Measurements from ENCODE around the gene ARHGAP31.
"Not testable (repeated sequence)": the region's sequence is repeated elsewhere in the genome, so short reads cannot be mapped to it uniquely, and the experiment has no call there.

ARHGAP31 gene

DNA sequence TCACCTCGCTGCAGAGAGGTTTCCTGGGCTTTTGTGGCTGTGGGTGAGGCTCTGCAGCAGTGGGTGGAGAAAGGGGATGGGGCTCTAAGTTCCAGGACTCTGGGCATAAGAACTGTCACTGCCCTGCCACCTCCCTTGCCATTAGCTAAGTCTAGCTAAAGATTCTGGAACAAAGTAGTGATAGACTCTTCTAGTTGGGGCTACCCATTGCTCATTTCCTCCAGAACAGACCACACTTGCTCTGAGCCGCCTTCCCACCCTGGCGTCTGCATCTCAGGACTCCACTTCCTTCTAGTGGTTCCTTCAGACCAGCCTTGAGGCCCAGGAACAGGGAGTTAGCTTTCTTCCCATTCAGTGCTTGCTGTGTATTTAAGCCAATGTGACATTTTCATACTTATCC, 7.5 kb downstream of the ARHGAP31 start:
- DNase-seq (ENCODE audit: low read depth): no peak
- TF ChIP-seq, protein P1, sequence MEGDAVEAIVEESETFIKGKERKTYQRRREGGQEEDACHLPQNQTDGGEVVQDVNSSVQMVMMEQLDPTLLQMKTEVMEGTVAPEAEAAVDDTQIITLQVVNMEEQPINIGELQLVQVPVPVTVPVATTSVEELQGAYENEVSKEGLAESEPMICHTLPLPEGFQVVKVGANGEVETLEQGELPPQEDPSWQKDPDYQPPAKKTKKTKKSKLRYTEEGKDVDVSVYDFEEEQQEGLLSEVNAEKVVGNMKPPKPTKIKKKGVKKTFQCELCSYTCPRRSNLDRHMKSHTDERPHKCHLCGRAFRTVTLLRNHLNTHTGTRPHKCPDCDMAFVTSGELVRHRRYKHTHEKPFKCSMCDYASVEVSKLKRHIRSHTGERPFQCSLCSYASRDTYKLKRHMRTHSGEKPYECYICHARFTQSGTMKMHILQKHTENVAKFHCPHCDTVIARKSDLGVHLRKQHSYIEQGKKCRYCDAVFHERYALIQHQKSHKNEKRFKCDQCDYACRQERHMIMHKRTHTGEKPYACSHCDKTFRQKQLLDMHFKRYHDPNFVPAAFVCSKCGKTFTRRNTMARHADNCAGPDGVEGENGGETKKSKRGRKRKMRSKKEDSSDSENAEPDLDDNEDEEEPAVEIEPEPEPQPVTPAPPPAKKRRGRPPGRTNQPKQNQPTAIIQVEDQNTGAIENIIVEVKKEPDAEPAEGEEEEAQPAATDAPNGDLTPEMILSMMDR (conservative IDR thresholded peaks at IDR 0.05; ENCODE audit: control insufficient read depth, insufficient read depth, low read depth, low read length): no peak
- no peak overlapping the region for H3K4me3 ChIP-seq (ENCODE audit: control insufficient read depth, low read depth, low read length)

DNA sequence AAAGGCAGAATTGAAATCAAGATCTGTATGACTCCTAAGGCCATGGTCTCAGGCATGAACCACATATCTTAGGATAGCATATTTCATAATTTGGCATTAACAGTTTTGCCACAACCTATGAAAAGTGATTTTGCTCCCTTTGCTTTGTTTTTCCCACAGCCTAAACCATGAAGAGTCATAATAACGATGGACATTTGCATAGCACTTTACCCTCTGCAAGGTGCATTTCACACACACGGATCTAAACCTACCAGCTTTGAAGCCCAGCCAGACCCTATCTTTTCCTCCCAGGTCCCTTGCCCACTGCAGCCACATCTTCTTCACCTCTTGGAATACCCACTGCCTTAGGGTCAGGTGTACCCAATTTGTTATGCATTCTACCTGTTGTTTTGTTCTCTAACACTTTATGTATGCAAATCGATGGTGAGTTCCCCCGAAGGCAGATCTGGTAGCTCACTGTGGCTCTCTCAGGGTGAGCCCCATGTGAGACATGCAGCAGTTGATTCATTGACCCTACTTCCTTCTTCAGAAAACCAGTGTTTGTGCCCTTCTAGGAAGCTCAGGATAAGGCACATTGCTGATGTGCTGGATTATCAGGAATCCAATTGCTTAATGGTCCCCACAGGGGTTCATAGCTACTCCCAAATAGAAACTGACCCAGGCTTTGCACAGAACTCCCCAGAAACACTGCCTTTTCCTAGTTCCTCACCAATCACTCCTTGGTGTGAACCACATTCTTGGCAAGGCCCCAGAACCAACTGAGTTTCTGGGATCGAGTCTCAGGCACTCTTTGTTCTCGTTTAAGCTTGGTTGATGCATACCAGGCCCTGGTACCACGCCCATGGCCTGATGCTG, 8.7 kb downstream of the ARHGAP31 start:
- H3K4me3 ChIP-seq (ENCODE audit: control insufficient read depth, low read depth, low read length): no peak overlapping the region
- DNase-seq (ENCODE audit: low read depth): no peak

DNA sequence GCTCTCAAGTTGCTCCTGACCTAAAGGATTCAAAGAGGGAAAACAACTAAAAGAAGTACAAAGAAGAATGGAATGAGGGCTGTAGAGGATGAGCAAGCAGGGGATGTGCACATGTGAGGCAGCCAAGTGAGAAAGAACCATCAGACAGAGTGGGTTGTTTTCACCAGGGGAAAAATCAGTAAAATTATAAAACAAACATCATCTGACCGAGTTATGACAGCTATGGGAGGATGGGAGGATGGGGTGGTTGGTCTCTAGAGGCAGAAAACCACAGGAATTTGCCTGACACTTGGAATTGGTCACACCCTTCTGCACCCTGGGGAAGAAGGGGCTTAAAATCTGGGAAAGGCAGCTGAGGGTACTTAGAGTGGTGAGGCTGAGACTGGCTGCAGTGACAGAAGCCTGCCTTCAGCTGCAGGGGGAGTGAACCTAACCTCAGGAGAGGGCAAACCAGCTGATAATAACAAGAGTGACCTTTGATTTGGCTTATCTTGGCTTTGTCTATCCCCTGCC, 10.1 kb downstream of the ARHGAP31 start:
- TF ChIP-seq, protein P1 (conservative IDR thresholded peaks at IDR 0.05; ENCODE audit: control insufficient read depth, insufficient read depth, low read depth, low read length): no peak
- H3K4me3 ChIP-seq (ENCODE audit: control insufficient read depth, low read depth, low read length): no peak overlapping the region
- peak; percentile 56 for DNase-seq (ENCODE audit: low read depth)

More for the DNA sequence above, 8.7 kb downstream of the ARHGAP31 start:
- TF ChIP-seq, protein P1 (conservative IDR thresholded peaks at IDR 0.05; ENCODE audit: control insufficient read depth, insufficient read depth, low read depth, low read length): no peak

DNA sequence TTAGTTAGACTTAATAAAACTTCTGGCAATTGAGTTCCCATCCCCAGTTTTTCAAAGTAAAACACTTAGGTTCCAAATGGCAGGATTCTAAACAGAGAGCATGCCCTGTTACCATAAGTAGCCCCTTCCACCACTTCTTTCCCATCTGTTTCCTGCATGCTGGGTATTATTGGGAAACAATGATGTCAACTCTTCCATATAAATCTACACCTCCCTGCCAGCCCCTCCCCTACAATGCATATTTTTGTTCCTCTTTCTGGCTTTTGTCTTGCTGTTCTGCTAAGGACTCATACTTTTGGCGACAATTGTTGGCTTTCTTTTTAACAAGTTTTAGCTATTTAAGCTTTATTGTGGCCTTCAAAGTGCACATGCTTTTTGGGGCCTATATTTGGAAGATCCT, 11.1 kb downstream of the ARHGAP31 start:
- TF ChIP-seq, protein P1 (conservative IDR thresholded peaks at IDR 0.05; ENCODE audit: control insufficient read depth, insufficient read depth, low read depth, low read length): no peak
- DNase-seq (ENCODE audit: low read depth): peak; percentile 38
- no peak overlapping the region for H3K4me3 ChIP-seq (ENCODE audit: control insufficient read depth, low read depth, low read length)

DNA sequence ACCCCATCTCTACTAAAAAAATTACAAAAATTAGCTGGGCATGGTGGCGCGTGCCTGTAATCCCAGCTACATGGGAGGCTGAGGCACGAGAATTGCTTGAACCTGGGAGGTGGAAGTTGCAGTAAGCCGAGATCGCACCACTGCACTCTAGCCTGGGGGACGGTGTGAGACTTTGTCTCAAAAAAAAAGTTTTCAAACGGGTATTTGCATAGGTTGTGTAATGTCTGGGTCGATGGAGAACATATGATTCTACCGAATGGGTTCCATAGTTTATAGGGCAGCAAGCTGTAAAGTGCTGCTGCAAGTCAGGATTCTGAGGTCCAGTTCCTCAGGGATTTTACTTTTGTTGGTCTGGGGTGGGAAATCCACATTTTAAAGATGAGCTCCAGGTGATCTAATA, 12.2 kb downstream of the ARHGAP31 start:
- not testable (repeated sequence) for DNase-seq (ENCODE audit: low read depth); H3K4me3 ChIP-seq (ENCODE audit: control insufficient read depth, low read depth, low read length)

DNA sequence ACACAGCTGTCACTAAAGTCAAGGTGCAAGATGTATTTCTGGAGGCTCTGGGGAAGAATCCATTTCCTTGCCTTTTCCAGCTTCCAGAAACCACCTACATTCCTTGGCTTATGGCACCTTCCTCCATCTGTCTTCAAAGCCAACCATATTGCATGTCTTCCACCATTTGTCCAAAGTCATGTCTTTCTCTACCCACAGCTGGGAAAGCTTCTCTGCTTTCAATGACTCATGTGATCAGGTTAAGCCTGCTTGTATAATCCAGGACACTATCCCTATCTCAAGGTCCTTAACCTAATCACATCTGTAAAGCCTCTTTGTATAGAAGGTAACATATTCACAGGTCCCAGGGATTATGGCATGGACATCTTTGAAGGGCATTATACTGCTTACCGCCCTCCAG, 14.2 kb downstream of the ARHGAP31 start:
- DNase-seq (ENCODE audit: low read depth): peak; percentile 22
- no peak overlapping the region for H3K4me3 ChIP-seq (ENCODE audit: control insufficient read depth, low read depth, low read length)
- TF ChIP-seq, protein P1 (conservative IDR thresholded peaks at IDR 0.05; ENCODE audit: control insufficient read depth, insufficient read depth, low read depth, low read length): no peak

DNA sequence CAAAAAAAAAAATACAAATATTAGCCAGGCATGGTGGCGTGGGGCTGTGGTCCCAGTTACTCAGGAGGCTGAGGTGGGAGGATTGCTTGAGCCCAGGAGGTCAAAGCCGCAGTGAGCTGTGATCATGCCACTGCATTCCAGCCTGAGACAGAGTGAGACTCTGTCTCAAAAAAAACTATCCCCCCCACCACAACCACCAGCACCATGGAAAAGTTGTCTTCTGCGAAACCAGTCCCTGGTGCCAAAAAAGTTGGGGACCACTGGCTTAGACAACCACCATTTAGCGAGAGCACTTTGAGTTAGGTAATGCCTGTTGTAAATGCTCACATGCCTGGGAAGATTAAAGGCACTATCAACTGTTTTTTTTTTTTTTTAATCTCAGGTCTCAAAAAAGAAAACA, 15.4 kb downstream of the ARHGAP31 start:
- H3K4me3 ChIP-seq (ENCODE audit: control insufficient read depth, low read depth, low read length): no peak overlapping the region
- TF ChIP-seq, protein P1 (conservative IDR thresholded peaks at IDR 0.05; ENCODE audit: control insufficient read depth, insufficient read depth, low read depth, low read length): no peak
- no peak for DNase-seq (ENCODE audit: low read depth)
